K562 (cell line): ENCODE data around the gene S100A6. TPM values are rescaled to one million over a fixed set of nuclear protein-coding genes. Genes with fewer than 3 reads are reported as not detected.

Source experiments
- ATAC-seq: fragments of 200-7000 bp; cut with Tn5 transposase; 3 replicates; pipeline ENCODE4 v1.9.1; 2020; ENCODE audit warnings: moderate library complexity
- BruUV-seq: library from RNA; stranded (reverse); fragments of 400-500 nt; replicated peaks from 2 replicates; lab custom pipeline; 2021; lab: Mats Ljungman, UMichigan
- CTCF ChIA-PET: fragments of 300-600 bp; formaldehyde crosslinking; extraction: SDS; loops from one replicate; lab custom pipeline; 2021; ENCODE audit warnings: low intra/inter-chr PET ratio; lab: Yijun Ruan, JAX
- POLR2A ChIA-PET: fragments of 300-600, 350-650 bp; sonication (Branson Sonifier 250); formaldehyde crosslinking; extraction: SDS; loops from one replicate; lab custom pipeline; 2021; ENCODE audit warnings: antibody characterized with exemption, inconsistent platforms; lab: Yijun Ruan, JAX
- DNase-seq, 4 experiments: peaks; one replicate each; pipeline versions ENCODE4 v3.0.0 to v3.0.0-alpha.2; 2011 to 2018; ENCODE audit warnings: low spot score in 3 of 4, mixed read lengths in 3 of 4; ENCODE audit errors: extremely low read depth in 1 of 4
- FAIRE-seq: peaks from 2 replicates; lab custom pipeline; 2011; peaks lifted over from hg19 to GRCh38; lab: Jason Lieb, UNC
- H2AFZ ChIP-seq: 2 replicates; pipeline ENCODE4 v1.6.0; 2011; ENCODE audit warnings: low read depth, low read length, control low read depth, inconsistent platforms
- H3K27ac ChIP-seq: fragments of 200-600 bp; 3 replicates; pipeline ENCODE4 v1.8.0; 2011; ENCODE audit warnings: low read depth, mild to moderate bottlenecking, control low read depth, inconsistent platforms, low read length, moderate library complexity, mixed read lengths; ENCODE audit errors: extremely low read depth
- H3K27me3 ChIP-seq, 2 experiments: fragments of 300-600 bp in 1 of 2; 2 replicates in 1 of 2; 3 replicates in 1 of 2; pipeline versions ENCODE4 v1.6.0 to v1.8.0; 2011; ENCODE audit warnings: inconsistent platforms in 2 of 2, low read length in 2 of 2, mild to moderate bottlenecking in 1 of 2, mixed read lengths in 1 of 2, moderate library complexity in 1 of 2; ENCODE audit not compliant: control insufficient read depth in 2 of 2, insufficient read depth in 2 of 2
- H3K36me3 ChIP-seq: fragments of 300-600 bp; 3 replicates; pipeline ENCODE4 v1.8.0; 2011; ENCODE audit warnings: mild to moderate bottlenecking, low read length, inconsistent platforms; ENCODE audit not compliant: control insufficient read depth, insufficient read depth
- H3K4me1 ChIP-seq, 2 experiments: fragments of 200-600 bp in 1 of 2; replicated peaks in 1 of 2; 2 replicates in 1 of 2; 3 replicates in 1 of 2; pipeline versions ENCODE4 v1.5.1 to v1.8.0; 2011; ENCODE audit warnings: inconsistent platforms in 2 of 2, low read length in 2 of 2, mild to moderate bottlenecking in 1 of 2, mixed read lengths in 1 of 2, moderate library complexity in 1 of 2; ENCODE audit not compliant: control insufficient read depth in 2 of 2, insufficient read depth in 2 of 2
- H3K4me2 ChIP-seq: 2 replicates; pipeline ENCODE4 v1.6.1; 2011; ENCODE audit warnings: low read length, control low read depth, inconsistent platforms, mixed read lengths; ENCODE audit not compliant: insufficient read depth
- H3K4me3 ChIP-seq: fragments of 200-600 bp; sonication (generic), shearing (Covaris generic); 2 replicates; pipeline ENCODE4 v1.5.1; 2016; ENCODE audit warnings: control low read depth, inconsistent platforms
- H3K79me2 ChIP-seq: fragments of 200-600 bp; 3 replicates; pipeline ENCODE4 v1.8.0; 2011; ENCODE audit warnings: low read length, inconsistent platforms; ENCODE audit not compliant: control insufficient read depth, insufficient read depth
- H3K9ac ChIP-seq, 2 experiments: 2 replicates each; pipeline versions ENCODE4 v1.6.0 to v1.6.1; 2011; ENCODE audit warnings: low read depth in 2 of 2, low read length in 2 of 2, control low read depth in 1 of 2, inconsistent platforms in 1 of 2, mild to moderate bottlenecking in 1 of 2, mixed read lengths in 1 of 2; ENCODE audit not compliant: insufficient read depth in 1 of 2
- H3K9me1 ChIP-seq: one replicate; pipeline ENCODE4 v1.6.0; 2011; ENCODE audit warnings: inconsistent platforms, mild to moderate bottlenecking, low read length, moderate library complexity; ENCODE audit not compliant: control insufficient read depth, insufficient read depth
- H3K9me3 ChIP-seq: replicated peaks from 2 replicates; pipeline ENCODE4 v1.5.1; 2011; ENCODE audit warnings: low read depth, low read length, inconsistent platforms; ENCODE audit not compliant: control insufficient read depth, insufficient read depth
- H4K20me1 ChIP-seq: replicated peaks from 2 replicates; pipeline ENCODE4 v1.6.1; 2011; ENCODE audit warnings: low read length, inconsistent platforms, mixed read lengths; ENCODE audit not compliant: control insufficient read depth, insufficient read depth
- BMI1 ChIP-seq: fragments of 150-350 bp; IDR thresholded peaks from 2 replicates; pipeline ENCODE4 v1.6.1; 2014; ENCODE audit warnings: low read length
- CBX1 ChIP-seq: sonication (generic); IDR thresholded peaks from 2 replicates; pipeline ENCODE4 v1.6.1; 2016; ENCODE audit warnings: antibody characterized with exemption, low read depth, mild to moderate bottlenecking
- CBX5 ChIP-seq: IDR thresholded peaks from 2 replicates; pipeline ENCODE4 v1.6.1; 2014; ENCODE audit warnings: low read depth, borderline replicate concordance
- CSDE1 ChIP-seq, 2 experiments: fragments of 450-650 bp; IDR thresholded peaks; 2 replicates each; pipeline ENCODE4 v1.6.1; 2016; ENCODE audit warnings: mild to moderate bottlenecking in 1 of 2
- ETV5 ChIP-seq: sonication (generic); formaldehyde crosslinking; IDR thresholded peaks from 2 replicates; pipeline ENCODE4 v1.4.0; 2020; ENCODE audit warnings: low read depth, mild to moderate bottlenecking, missing genetic modification reagents
- GABPB2 ChIP-seq: fragments of 250-450 bp; sonication (Bioruptor Pico); conservative IDR thresholded peaks from 2 replicates; pipeline ENCODE4 v1.5.1; 2021; ENCODE audit warnings: mild to moderate bottlenecking
- GATAD2A ChIP-seq: fragments of 450-650 bp; IDR thresholded peaks from 2 replicates; pipeline ENCODE4 v1.6.1; 2017
- MAFG ChIP-seq: fragments of 450-650 bp; conservative IDR thresholded peaks from 2 replicates; pipeline ENCODE4 v1.6.1; 2016; ENCODE audit warnings: missing genetic modification characterization, missing compliant biosample characterization
- NFIX ChIP-seq: fragments of 250-450 bp; sonication (Bioruptor Pico); IDR thresholded peaks from 2 replicates; pipeline ENCODE4 v1.4.0; 2020; ENCODE audit warnings: low read depth, mild to moderate bottlenecking, moderate library complexity
- NRF1 ChIP-seq, 2 experiments: fragments of 450-650 bp; IDR thresholded peaks in 1 of 2; conservative IDR thresholded peaks in 1 of 2; 2 replicates each; pipeline ENCODE4 v1.6.1; 2014; ENCODE audit warnings: mild to moderate bottlenecking in 2 of 2
- PCBP2 ChIP-seq: fragments of 200-400 bp; formaldehyde crosslinking; IDR thresholded peaks from 2 replicates; pipeline ENCODE4 v1.6.1; 2018; ENCODE audit warnings: low read length, low read depth, mild to moderate bottlenecking, moderate library complexity; ENCODE audit not compliant: poor library complexity, severe bottlenecking
- PHF21A ChIP-seq: fragments of 450-650 bp; IDR thresholded peaks from 2 replicates; pipeline ENCODE4 v1.6.1; 2017; ENCODE audit warnings: low read depth, borderline replicate concordance
- RBFOX2 ChIP-seq: fragments of 200-400 bp; formaldehyde crosslinking; IDR thresholded peaks from 2 replicates; pipeline ENCODE4 v1.6.1; 2017; ENCODE audit warnings: low read depth, mild to moderate bottlenecking, low read length, moderate library complexity
- TAF9B ChIP-seq: fragments of 450-650 bp; IDR thresholded peaks from 2 replicates; pipeline ENCODE4 v1.6.1; 2018; ENCODE audit warnings: mild to moderate bottlenecking; ENCODE audit not compliant: partially characterized antibody
- ZBED1 ChIP-seq: IDR thresholded peaks from 2 replicates; pipeline ENCODE4 v1.6.1; 2014
- ZFX ChIP-seq: sonication (generic); formaldehyde crosslinking; IDR thresholded peaks from 2 replicates; pipeline ENCODE4 v1.8.0; 2022; ENCODE audit warnings: mild to moderate bottlenecking, missing genetic modification reagents, moderate library complexity
- ZNF408 ChIP-seq: fragments of 250-450 bp; sonication (Bioruptor Pico); IDR thresholded peaks from 2 replicates; pipeline ENCODE4 v1.4.0; 2020; ENCODE audit warnings: low read depth, mild to moderate bottlenecking, moderate library complexity
- ZNF584 ChIP-seq: fragments of 200-800 bp; sonication (Bioruptor generic); IDR thresholded peaks from 2 replicates; pipeline ENCODE4 v1.6.1; 2016; ENCODE audit warnings: low read depth, mild to moderate bottlenecking, missing genetic modification characterization, missing compliant biosample characterization
- ZNF589 ChIP-seq: fragments of 200-800 bp; sonication (Bioruptor generic); IDR thresholded peaks from 2 replicates; pipeline ENCODE4 v1.6.1; 2016; ENCODE audit warnings: low read depth, missing genetic modification characterization, missing compliant biosample characterization
- whole genome bisulfite sequencing: fragments of 100-300 bp; shearing (Covaris generic); methylation state at CpG from one replicate; pipeline ENCODE4 v1.1.6; 2016; ENCODE audit warnings: low coverage, mixed read lengths; ENCODE audit not compliant: insufficient coverage; ENCODE audit errors: missing lambda C conversion rate; 5-methylcytosine and 5-hydroxymethylcytosine counted together
- in situ Hi-C: fragments of 300-500 bp; cut with MboI; formaldehyde crosslinking; loops from 4 replicates; pipeline ENCODE4 v1.15.0; 2018; ENCODE audit warnings: inconsistent platforms, mixed read lengths
- intact Hi-C: fragments of 100-400 bp; cut with micrococcal nuclease; formaldehyde crosslinking; loops from 2 replicates; pipeline ENCODE4 v1.14.2; 2022
- polyA plus RNA-seq, 8 experiments: library from polyadenylated mRNA; depleted of rRNA in 4 of 8; stranded (reverse) in 5 of 8; unstranded in 3 of 8; fragments of >200 nt; fragmentation: Nextera tagmentation in 2 of 8; fragmentation: Illumina TruSeq in 1 of 8; extraction: Ambion mirVana in 2 of 8; extraction: Trizol in 1 of 8; gene quantifications; 2 replicates each; pipeline versions ENCODE4 v1.2.1 to v1.2.3, GENCODE V29; 2011 to 2014; ENCODE audit warnings: inconsistent platforms in 1 of 8, missing spikeins in 1 of 8
- total RNA-seq, 7 experiments: library from RNA; depleted of rRNA in 6 of 7; stranded (reverse); fragments of >200 nt in 6 of 7; fragmentation: Illumina TruSeq in 2 of 7; extraction: Trizol in 2 of 7; gene quantifications; 2 replicates each; pipeline versions ENCODE4 v1.2.1 to v1.2.3, GENCODE V29; 2011 to 2021; ENCODE audit warnings: low replicate concordance in 1 of 7
- TF ChIP-seq, protein P1 (sequence below): sonication (generic); formaldehyde crosslinking; IDR thresholded peaks from 2 replicates; pipeline ENCODE4 v1.8.0; 2023; ENCODE audit warnings: mild to moderate bottlenecking, missing genetic modification reagents

S100A6 gene
- total and polyA plus RNA-seq, 9 of the 15 experiments (the other 6 are each of a cell fraction or from before 2014, with no cell fraction given), result 9.8 to 66.5 (median 23.2) TPM

DNA sequence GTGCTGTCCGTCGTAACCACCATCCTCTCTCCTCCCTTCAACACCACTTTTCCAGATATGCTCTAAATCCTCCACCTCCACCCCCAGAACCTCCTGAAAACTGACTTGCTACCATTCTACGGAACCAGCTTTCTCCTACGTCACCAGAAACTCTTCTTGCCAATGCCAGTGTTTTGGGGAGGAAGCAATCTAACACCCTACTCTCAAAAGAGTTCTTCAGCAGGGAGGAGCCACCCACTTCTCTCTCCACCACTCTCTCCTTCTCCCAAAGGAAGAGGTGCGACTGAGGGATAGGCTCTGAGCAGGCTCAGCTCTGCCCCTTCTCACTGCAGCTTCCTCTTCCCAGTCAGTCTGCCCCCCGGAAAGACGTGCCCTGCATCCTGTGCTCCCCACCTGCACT lies 35.9 kb upstream of the S100A6 start (continued):
- TF ChIP-seq BMI1, result no peak
- TF ChIP-seq, protein P1, sequence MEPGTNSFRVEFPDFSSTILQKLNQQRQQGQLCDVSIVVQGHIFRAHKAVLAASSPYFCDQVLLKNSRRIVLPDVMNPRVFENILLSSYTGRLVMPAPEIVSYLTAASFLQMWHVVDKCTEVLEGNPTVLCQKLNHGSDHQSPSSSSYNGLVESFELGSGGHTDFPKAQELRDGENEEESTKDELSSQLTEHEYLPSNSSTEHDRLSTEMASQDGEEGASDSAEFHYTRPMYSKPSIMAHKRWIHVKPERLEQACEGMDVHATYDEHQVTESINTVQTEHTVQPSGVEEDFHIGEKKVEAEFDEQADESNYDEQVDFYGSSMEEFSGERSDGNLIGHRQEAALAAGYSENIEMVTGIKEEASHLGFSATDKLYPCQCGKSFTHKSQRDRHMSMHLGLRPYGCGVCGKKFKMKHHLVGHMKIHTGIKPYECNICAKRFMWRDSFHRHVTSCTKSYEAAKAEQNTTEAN (CRISPR knock-in tag), result no peak
- TF ChIP-seq MAFG (tag), result no peak
- TF ChIP-seq CBX5, result no peak
- no peak for TF ChIP-seq GATAD2A
- TF ChIP-seq ETV5 (CRISPR knock-in tag), result no peak
- no peak for TF ChIP-seq CSDE1 (IDR thresholded peaks at IDR 0.05)
- no peak for TF ChIP-seq ZNF408 (CRISPR knock-in tag)
- no peak for TF ChIP-seq RBFOX2
- no peak for TF ChIP-seq PHF21A

DNA sequence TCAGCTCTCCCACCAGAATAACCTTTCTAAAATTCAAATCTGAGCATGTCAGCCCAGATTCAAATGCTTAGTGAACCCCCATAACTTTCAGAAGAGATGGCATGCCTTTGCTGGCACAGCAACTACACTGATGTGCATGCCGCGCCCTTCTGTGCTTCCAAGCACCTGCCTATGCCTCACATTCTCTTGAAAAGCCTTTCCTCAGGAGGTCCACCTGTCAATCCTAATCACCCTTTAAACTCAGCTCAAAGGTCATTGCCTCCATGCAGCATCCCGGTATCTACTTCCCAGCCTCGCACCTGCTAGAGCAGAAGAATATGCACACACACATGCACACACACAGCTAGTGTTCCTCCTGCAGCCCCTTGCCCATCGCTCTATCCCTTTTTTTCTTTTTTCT lies 35.1 kb upstream of the S100A6 start:
- BruUV-seq, result no TSS peak
- Histone ChIP-seq H2AFZ (no peak overlapping the region), H3K4me1 (peaks cover 32% of the 10 kb centered on the region in 2 experiments), H3K27me3 (no peaks in the 10 kb centered on the region), H3K27ac (no peak overlapping the region), H3K9ac (no peak overlapping the region), H3K79me2 (no peaks in the 10 kb centered on the region), H3K9me1 (peaks cover 3% of the 10 kb centered on the region), H3K9me3 (no peaks in the 10 kb centered on the region), H3K36me3 (no peaks in the 10 kb centered on the region), H3K4me2 (no peak overlapping the region), H4K20me1 (no peaks in the 10 kb centered on the region), H3K4me3 (no peak overlapping the region)
- ATAC-seq (no peak), DNase-seq (no peak), FAIRE-seq (no peak)
- 61% methylated on average over 4 of the region's 5 CpGs for WGBS
- ChIA-PET POLR2A (interaction anchor here (1.0 kb wide), 1 partner anchor 53 kb away, joined by 5 read pairs; no protein-coding TSS in a partner anchor), CTCF (interaction anchor here (0.8 to 1.1 kb wide), 2 partner anchors 38 to 60 kb away, joined by 3 read pairs; no protein-coding TSS in a partner anchor)
- in situ Hi-C loops, result no loop called here
- intact Hi-C loops, result no loop called here
- no peak for TF ChIP-seq NFIX (CRISPR knock-in tag)
- TF ChIP-seq CBX1, result no peak
- no peak for TF ChIP-seq TAF9B
- no peak for TF ChIP-seq ZFX (CRISPR knock-in tag)
- TF ChIP-seq NRF1 (conservative IDR thresholded peaks at IDR 0.05 in 1 of 2, IDR thresholded peaks at IDR 0.05 in 1 of 2), result no peak
- no peak for TF ChIP-seq ZNF589
- no peak for TF ChIP-seq GABPB2
- TF ChIP-seq ZBED1, result no peak
- TF ChIP-seq PCBP2, result no peak
- no peak for TF ChIP-seq ZNF584 (CRISPR knock-in tag)
